H1 (cell line): ENCODE data around the gene IFITM2. TPM values are rescaled to one million over a fixed set of nuclear protein-coding genes. Genes with fewer than 3 reads are reported as not detected.

Experiments
- CTCF ChIA-PET: fragments of 300-600 bp; sonication (Branson Sonifier 250); formaldehyde crosslinking; loops from one replicate; lab custom pipeline; 2021; ENCODE audit not compliant: partially characterized antibody; lab: Charles Lee
- POLR2A ChIA-PET: fragments of 300-600 bp; sonication (Branson Sonifier 250); formaldehyde crosslinking; loops from one replicate; lab custom pipeline; 2021; ENCODE audit warnings: inconsistent platforms; ENCODE audit not compliant: partially characterized antibody; lab: Charles Lee
- DNase-seq, 2 experiments: peaks; one replicate each; pipeline versions ENCODE4 v3.0.0 to v3.0.0-alpha.2; 2010 to 2022; ENCODE audit warnings: low spot score in 2 of 2, low read depth in 1 of 2, mixed read lengths in 1 of 2
- FAIRE-seq: peaks from 2 replicates; lab custom pipeline; 2011; peaks lifted over from hg19 to GRCh38; lab: Jason Lieb, UNC
- H2AFZ ChIP-seq: 2 replicates; pipeline ENCODE4 v1.8.1; 2012; ENCODE audit warnings: low read length, inconsistent platforms
- H2AK5ac ChIP-seq: 2 replicates; pipeline ENCODE4 v1.6.1; 2013; ENCODE audit warnings: low read depth, low read length
- H2BK120ac ChIP-seq: replicated peaks from 2 replicates; pipeline ENCODE3; 2013; ENCODE audit warnings: low read depth, low read length, inconsistent platforms
- H2BK12ac ChIP-seq: 2 replicates; pipeline ENCODE4 v1.6.1; 2013; ENCODE audit warnings: low read depth, low read length
- H2BK15ac ChIP-seq: 2 replicates; pipeline ENCODE4 v1.6.1; 2013; ENCODE audit warnings: low read length
- H2BK20ac ChIP-seq: 2 replicates; pipeline ENCODE4 v1.6.1; 2013; ENCODE audit warnings: low read length
- H2BK5ac ChIP-seq: 2 replicates; pipeline ENCODE4 v1.6.1; 2013; ENCODE audit warnings: low read depth, low read length
- H3K14ac ChIP-seq: 2 replicates; pipeline ENCODE4 v1.6.1; 2013; ENCODE audit warnings: inconsistent platforms; ENCODE audit not compliant: insufficient read length
- H3K18ac ChIP-seq: 2 replicates; pipeline ENCODE4 v1.6.1; 2013; ENCODE audit warnings: low read length; ENCODE audit errors: extremely low read depth
- H3K23ac ChIP-seq: 2 replicates; pipeline ENCODE4 v1.6.1; 2013; ENCODE audit warnings: inconsistent platforms; ENCODE audit not compliant: insufficient read length
- H3K23me2 ChIP-seq: 2 replicates; pipeline ENCODE4 v1.6.1; 2013; ENCODE audit warnings: low read depth, low read length
- H3K27ac ChIP-seq: 2 replicates; pipeline ENCODE4 v1.6.1; 2011; ENCODE audit warnings: low read depth, low read length, inconsistent platforms
- H3K27me3 ChIP-seq, 4 experiments: replicated peaks in 1 of 4; 1 replicate in 1 of 4; 2 replicates in 3 of 4; pipeline versions ENCODE4 v1.6.1 to v1.8.1; 2011 to 2013; ENCODE audit warnings: low read length in 3 of 4, mild to moderate bottlenecking in 3 of 4, inconsistent platforms in 2 of 4, mixed read lengths in 2 of 4, moderate library complexity in 1 of 4; ENCODE audit not compliant: control insufficient read depth in 3 of 4, insufficient read depth in 3 of 4; ENCODE audit errors: extremely low read depth in 1 of 4
- H3K36me3 ChIP-seq, 4 experiments: 2 replicates each; pipeline versions ENCODE4 v1.6.1 to v1.8.1; 2011 to 2013; ENCODE audit warnings: mild to moderate bottlenecking in 4 of 4, low read length in 3 of 4, moderate library complexity in 2 of 4, control low read depth in 1 of 4, inconsistent platforms in 1 of 4; ENCODE audit not compliant: insufficient read depth in 4 of 4, control insufficient read depth in 2 of 4
- H3K4ac ChIP-seq: replicated peaks from 2 replicates; pipeline ENCODE3; 2013; ENCODE audit warnings: low read length, low read depth, mixed read lengths, inconsistent platforms; ENCODE audit not compliant: insufficient read length
- H3K4me1 ChIP-seq, 4 experiments: replicated peaks in 1 of 4; 1 replicate in 1 of 4; 2 replicates in 3 of 4; pipeline versions ENCODE4 v1.6.1 to v1.8.1; 2011 to 2013; ENCODE audit warnings: low read length in 3 of 4, inconsistent platforms in 2 of 4, mixed read lengths in 1 of 4; ENCODE audit not compliant: insufficient read depth in 4 of 4, control insufficient read depth in 3 of 4
- H3K4me2 ChIP-seq, 2 experiments: 2 replicates each; pipeline versions ENCODE4 v1.6.1 to v1.8.1; 2011 to 2013; ENCODE audit warnings: low read depth in 2 of 2, low read length in 2 of 2, control low read depth in 1 of 2, inconsistent platforms in 1 of 2, mild to moderate bottlenecking in 1 of 2; ENCODE audit not compliant: insufficient read depth in 1 of 2
- H3K4me3 ChIP-seq, 4 experiments: fragments of 200-600, 300-600 bp in 1 of 4; sonication (generic), shearing (Covaris generic), sonication (Bioruptor Twin) in 1 of 4; 2 replicates each; pipeline versions ENCODE4 v1.5.1 to v1.8.1; 2011 to 2016; ENCODE audit warnings: low read length in 4 of 4, low read depth in 3 of 4, control low read depth in 2 of 4, inconsistent platforms in 2 of 4, mild to moderate bottlenecking in 2 of 4, mixed read lengths in 1 of 4, moderate library complexity in 1 of 4; ENCODE audit not compliant: insufficient read depth in 2 of 4; ENCODE audit errors: extremely low read depth in 1 of 4
- H3K56ac ChIP-seq: replicated peaks from 2 replicates; pipeline ENCODE3; 2013; ENCODE audit warnings: low read depth, mild to moderate bottlenecking, mixed read lengths, low read length, inconsistent platforms; ENCODE audit not compliant: insufficient read length
- H3K79me1 ChIP-seq: 2 replicates; pipeline ENCODE4 v1.6.1; 2013; ENCODE audit warnings: low read depth, low read length, control low read depth
- H3K79me2 ChIP-seq, 2 experiments: 2 replicates each; pipeline versions ENCODE4 v1.6.1 to v1.8.1; 2012 to 2013; ENCODE audit warnings: low read length in 2 of 2, mild to moderate bottlenecking in 2 of 2, inconsistent platforms in 1 of 2; ENCODE audit not compliant: insufficient read depth in 2 of 2, control insufficient read depth in 1 of 2
- H3K9ac ChIP-seq, 4 experiments: replicated peaks in 1 of 4; 1 replicate in 1 of 4; 2 replicates in 3 of 4; pipeline versions ENCODE4 v1.6.1 to v1.8.1; 2011 to 2013; ENCODE audit warnings: low read depth in 3 of 4, low read length in 3 of 4, control low read depth in 2 of 4, mild to moderate bottlenecking in 2 of 4, moderate library complexity in 2 of 4, inconsistent platforms in 1 of 4; ENCODE audit errors: extremely low read depth in 1 of 4
- H3K9me3 ChIP-seq, 2 experiments: 2 replicates each; pipeline versions ENCODE4 v1.6.1 to v1.8.1; 2012 to 2013; ENCODE audit warnings: mild to moderate bottlenecking in 2 of 2, moderate library complexity in 2 of 2, control low read depth in 1 of 2, inconsistent platforms in 1 of 2, low read depth in 1 of 2, low read length in 1 of 2, mixed read lengths in 1 of 2; ENCODE audit not compliant: insufficient read depth in 2 of 2
- H4K20me1 ChIP-seq, 2 experiments: replicated peaks in 1 of 2; 2 replicates each; pipeline versions ENCODE3 to v1.8.1; 2011 to 2013; ENCODE audit warnings: inconsistent platforms in 2 of 2, low read length in 2 of 2, mild to moderate bottlenecking in 1 of 2; ENCODE audit not compliant: insufficient read depth in 2 of 2, control insufficient read depth in 1 of 2
- H4K5ac ChIP-seq: 2 replicates; pipeline ENCODE4 v1.6.1; 2013; ENCODE audit warnings: low read length, low read depth, mixed read lengths, inconsistent platforms; ENCODE audit not compliant: insufficient read length
- H4K8ac ChIP-seq: 2 replicates; pipeline ENCODE4 v1.8.0; 2013; ENCODE audit warnings: mild to moderate bottlenecking, moderate library complexity, low read length, inconsistent platforms; ENCODE audit not compliant: insufficient read depth; ENCODE audit errors: extremely low read depth
- H4K91ac ChIP-seq: replicated peaks from 2 replicates; pipeline ENCODE3; 2013; ENCODE audit warnings: low read length, mixed read lengths, inconsistent platforms; ENCODE audit not compliant: insufficient read length
- CHD1 ChIP-seq: IDR thresholded peaks from 2 replicates; pipeline ENCODE4 v1.6.1; 2012; ENCODE audit warnings: low read depth, low read length, improper control_type of control experiment
- GTF2F1 ChIP-seq: IDR thresholded peaks from 2 replicates; pipeline ENCODE4 v1.6.1; 2012; ENCODE audit warnings: low read depth, low read length, improper control_type of control experiment, borderline replicate concordance
- HDAC2 ChIP-seq, 2 experiments: fragments of 300-600 bp in 1 of 2; sonication (generic) in 1 of 2; IDR thresholded peaks; 2 replicates each; pipeline ENCODE4 v1.6.1; 2011 to 2012; ENCODE audit warnings: low read depth in 2 of 2, low read length in 2 of 2, mild to moderate bottlenecking in 2 of 2, moderate library complexity in 2 of 2, borderline replicate concordance in 1 of 2, inconsistent platforms in 1 of 2
- JUND ChIP-seq: IDR thresholded peaks from 2 replicates; pipeline ENCODE4 v1.6.1; 2011; ENCODE audit warnings: mild to moderate bottlenecking, improper control_type of control experiment, low read length
- POU5F1 ChIP-seq: IDR thresholded peaks from 2 replicates; pipeline ENCODE4 v1.6.1; 2011; ENCODE audit warnings: low read depth, mild to moderate bottlenecking, low read length, moderate library complexity
- RAD21 ChIP-seq, 2 experiments: IDR thresholded peaks in 1 of 2; conservative IDR thresholded peaks in 1 of 2; 2 replicates each; pipeline ENCODE4 v1.6.1; 2011; ENCODE audit warnings: low read depth in 2 of 2, low read length in 2 of 2, improper control_type of control experiment in 1 of 2, inconsistent platforms in 1 of 2, mild to moderate bottlenecking in 1 of 2, moderate library complexity in 1 of 2
- SRF ChIP-seq: IDR thresholded peaks from 2 replicates; pipeline ENCODE4 v1.6.1; 2011; ENCODE audit warnings: mild to moderate bottlenecking, low read depth, low read length, moderate library complexity
- TAF1 ChIP-seq: IDR thresholded peaks from 2 replicates; pipeline ENCODE4 v1.6.1; 2011; ENCODE audit warnings: mild to moderate bottlenecking, low read depth, low read length
- TAF7 ChIP-seq: optimal IDR thresholded peaks from 2 replicates; pipeline ENCODE3; 2011; ENCODE audit warnings: low read depth, mild to moderate bottlenecking, inconsistent platforms, low read length, moderate library complexity, borderline replicate concordance
- TEAD4 ChIP-seq: IDR thresholded peaks from 2 replicates; pipeline ENCODE4 v1.6.1; 2012; ENCODE audit warnings: low read depth, low read length, inconsistent platforms, mixed read lengths
- WGBS, 2 experiments: shearing (Covaris generic) in 1 of 2; methylation state at CpG; one replicate each; pipeline versions ENCODE4 v1.1.6 to v1.1.7; 2013 to 2015; ENCODE audit warnings: low lambda C conversion rate in 2 of 2, mixed read lengths in 2 of 2, inconsistent platforms in 1 of 2, low coverage in 1 of 2, missing lambda C conversion rate in 1 of 2; ENCODE audit not compliant: insufficient replicate concordance in 2 of 2, insufficient coverage in 1 of 2, insufficient read length in 1 of 2; ENCODE audit errors: extremely low coverage in 1 of 2, missing lambda C conversion rate in 1 of 2; 5-methylcytosine and 5-hydroxymethylcytosine counted together
- polyA plus RNA-seq, 7 experiments: library from polyadenylated mRNA; depleted of rRNA in 3 of 7; stranded (reverse) in 5 of 7; unstranded in 2 of 7; fragments of >200 nt in 5 of 7; fragments of 200-250 nt in 2 of 7; gene quantifications; 1 replicate in 5 of 7; 2 replicates in 1 of 7; 4 replicates in 1 of 7; pipeline versions ENCODE4 v1.2.1 to v1.2.3, GENCODE V29; 2011 to 2013; ENCODE audit warnings: missing spikeins in 2 of 7, mixed read lengths in 2 of 7
- total RNA-seq: library from RNA; stranded (reverse); fragmentation: NEBNext Ultra II Directional; extraction: Animal tissue kit (Norgen Biotek cat#: 25700); gene quantifications from 2 replicates; pipeline ENCODE4 v1.2.1, GENCODE V29; 2021
- TF ChIP-seq, protein P1 (sequence below): IDR thresholded peaks from 2 replicates; pipeline ENCODE4 v1.6.1; 2012; ENCODE audit warnings: inconsistent platforms

Gene IFITM2
- total and polyA plus RNA-seq, 2 of the 8 experiments (the other 6 are each of a cell fraction or from before 2014, with no cell fraction given): 399 to 764 TPM

DNA sequence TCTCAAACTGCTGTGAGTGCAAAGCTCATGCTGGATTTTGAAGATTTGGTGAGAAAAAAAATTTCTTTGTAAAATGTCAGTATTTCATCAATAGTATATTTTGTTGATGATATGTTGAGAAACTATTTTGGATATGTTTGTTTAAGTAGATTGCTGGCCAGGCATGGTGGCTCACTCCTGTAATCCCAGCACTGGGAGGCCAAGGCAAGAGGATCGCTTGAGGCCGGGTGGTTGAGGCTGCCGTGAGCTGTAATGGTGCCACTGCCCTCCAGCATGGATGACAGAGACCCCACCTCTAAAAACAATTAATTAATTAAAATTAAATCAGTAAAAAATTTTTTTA is 19.9 kb downstream of the IFITM2 start:
- ChIA-PET POLR2A (interaction anchor here (0.7 to 1.8 kb wide), 7 partner anchors 9 to 27 kb away, joined by 3 to 8 read pairs (median 4); partner anchors contain the start of gene IFITM2), CTCF (interaction anchor here (1.0 to 2.4 kb wide), 4 partner anchors 11 to 121 kb away, joined by 3 to 6 read pairs (median 4); partner anchors contain the start of gene BET1L)
- Histone ChIP-seq H3K4me2 (no peak overlapping the region), H3K9ac (no peak overlapping the region), H3K27ac (no peak overlapping the region), H3K79me2 (no peaks in the 10 kb centered on the region), H4K5ac (no peak overlapping the region), H4K91ac (no peak overlapping the region), H3K4ac (no peak overlapping the region), H3K14ac (no peak overlapping the region), H2AK5ac (no peak overlapping the region), H4K8ac (no peak overlapping the region), H2AFZ (no peak overlapping the region), H3K4me3 (no peak overlapping the region), H3K79me1 (no peaks in the 10 kb centered on the region), H3K36me3 (no peaks in the 10 kb centered on the region), H3K23me2 (no peaks in the 10 kb centered on the region), H3K23ac (no peak overlapping the region), H3K56ac (no peak overlapping the region), H3K27me3 (no peaks in the 10 kb centered on the region), H2BK120ac (no peak overlapping the region), H2BK5ac (no peak overlapping the region), H3K9me3 (peaks cover 4 to 5% of the 10 kb centered on the region in 2 experiments; a peak in 1 of 4 replicates), H2BK12ac (peak overlapping the region; percentile 75; the same call in 1 of the 2 replicates), H3K4me1 (peaks cover 0 to 14% (median 2%) of the 10 kb centered on the region in 4 experiments; a peak in 4 of 7 replicates), H2BK20ac (no peak overlapping the region), H3K18ac (0 out of 2 replicates have a peak overlapping the region, but pooled peaks have one; percentile 32), H2BK15ac (0 out of 2 replicates have a peak overlapping the region, but pooled peaks have one; percentile 88), H4K20me1 (no peaks in the 10 kb centered on the region)
- no peak for FAIRE-seq
- DNase-seq: no peak
- WGBS, 2 experiments: 97% methylated on average over 3 of the region's 3 CpGs; no CpG with 5 or more reads in 1 of the 2 experiments
- TF ChIP-seq POU5F1: no peak
- no peak for TF ChIP-seq RAD21 (IDR thresholded peaks at IDR 0.05 in 1 of 2, conservative IDR thresholded peaks at IDR 0.05 in 1 of 2; ENCODE audit: low read depth in 2 of 2, low read length in 2 of 2)
- no peak for TF ChIP-seq TEAD4
- no peak for TF ChIP-seq GTF2F1
- TF ChIP-seq, protein P1, sequence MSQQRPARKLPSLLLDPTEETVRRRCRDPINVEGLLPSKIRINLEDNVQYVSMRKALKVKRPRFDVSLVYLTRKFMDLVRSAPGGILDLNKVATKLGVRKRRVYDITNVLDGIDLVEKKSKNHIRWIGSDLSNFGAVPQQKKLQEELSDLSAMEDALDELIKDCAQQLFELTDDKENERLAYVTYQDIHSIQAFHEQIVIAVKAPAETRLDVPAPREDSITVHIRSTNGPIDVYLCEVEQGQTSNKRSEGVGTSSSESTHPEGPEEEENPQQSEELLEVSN: no peak
- TF ChIP-seq TAF1: no peak
- TF ChIP-seq SRF: no peak
- no peak for TF ChIP-seq HDAC2 (IDR thresholded peaks at IDR 0.05; ENCODE audit: borderline replicate concordance in 1 of 2, low read depth in 2 of 2, low read length in 2 of 2)
- TF ChIP-seq TAF7: no peak
- TF ChIP-seq CHD1: no peak
- TF ChIP-seq JUND: no peak
